Measurements from ENCODE around the gene PTPN13.

GRCh38 chr4:86586160-86586572 is 7.9 kb upstream of the PTPN13 start:
- no peak for TF ChIP-seq CTCF (IDR thresholded peaks at IDR 0.05)
- no peak for TF ChIP-seq EZH2phosphoT487 (IDR thresholded peaks at IDR 0.05)
- TF ChIP-seq EZH2 (IDR thresholded peaks at IDR 0.05), result no peak
